ENCODE measurements around the gene SORBS1. TPM values are rescaled to one million over a fixed set of nuclear protein-coding genes. Genes with fewer than 3 reads are reported as not detected.
A peak's percentile ranks its signal among the peaks of the same experiment; 100 is the strongest.

Gene SORBS1
- total and polyA plus RNA-seq, 2 of the 13 experiments (the other 11 are each of a cell fraction or from before 2014, with no cell fraction given), result 16.8 to 39.8 TPM

DNA sequence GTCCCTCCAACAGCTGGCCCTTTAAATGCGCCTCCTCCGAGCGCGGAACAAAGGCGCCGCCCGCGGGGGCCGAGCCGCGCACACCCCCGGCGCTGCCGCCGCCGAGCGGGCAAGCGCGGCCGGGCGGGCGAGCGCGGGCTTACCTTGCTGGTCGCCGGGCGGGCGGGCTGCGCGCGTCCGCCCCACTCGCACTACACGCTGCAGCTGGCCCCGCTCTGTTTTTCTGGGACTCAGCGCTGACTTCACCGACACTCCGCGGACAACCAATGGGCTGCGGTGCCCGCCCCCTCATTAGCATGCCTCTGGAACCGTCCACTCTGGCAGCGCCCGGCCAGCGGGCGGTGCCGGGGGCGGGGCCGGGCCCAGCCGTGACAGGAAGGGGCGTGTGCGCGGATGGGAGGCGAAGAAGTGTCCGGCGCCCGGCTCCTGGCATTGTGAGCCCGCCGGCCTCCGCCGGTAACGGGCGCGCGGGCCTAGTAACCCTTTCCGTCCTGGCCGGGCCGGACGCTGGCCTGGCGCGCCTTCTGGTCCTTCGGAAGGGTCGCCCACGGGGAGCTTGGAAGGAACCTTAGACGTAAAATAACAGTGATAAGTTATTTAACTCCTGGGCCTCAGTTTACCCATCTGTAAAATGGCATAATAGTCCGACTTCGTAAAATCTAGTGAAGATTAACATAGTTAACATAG, at the start of gene SORBS1 (continued):
- TF ChIP-seq, protein P1, sequence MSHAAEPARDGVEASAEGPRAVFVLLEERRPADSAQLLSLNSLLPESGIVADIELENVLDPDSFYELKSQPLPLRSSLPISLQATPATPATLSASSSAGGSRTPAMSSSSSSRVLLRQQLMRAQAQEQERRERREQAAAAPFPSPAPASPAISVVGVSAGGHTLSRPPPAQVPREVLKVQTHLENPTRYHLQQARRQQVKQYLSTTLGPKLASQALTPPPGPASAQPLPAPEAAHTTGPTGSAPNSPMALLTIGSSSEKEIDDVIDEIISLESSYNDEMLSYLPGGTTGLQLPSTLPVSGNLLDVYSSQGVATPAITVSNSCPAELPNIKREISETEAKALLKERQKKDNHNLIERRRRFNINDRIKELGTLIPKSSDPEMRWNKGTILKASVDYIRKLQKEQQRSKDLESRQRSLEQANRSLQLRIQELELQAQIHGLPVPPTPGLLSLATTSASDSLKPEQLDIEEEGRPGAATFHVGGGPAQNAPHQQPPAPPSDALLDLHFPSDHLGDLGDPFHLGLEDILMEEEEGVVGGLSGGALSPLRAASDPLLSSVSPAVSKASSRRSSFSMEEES (CRISPR knock-in tag; IDR thresholded peaks at IDR 0.05), result no peak
- no peak for TF ChIP-seq ZNF564 (CRISPR knock-in tag; IDR thresholded peaks at IDR 0.05)
- TF ChIP-seq YEATS4 (CRISPR knock-in tag; IDR thresholded peaks at IDR 0.05; ENCODE audit: borderline replicate concordance), result 0 out of 2 replicates have a peak, but pooled peaks have one; percentile 50
- TF ChIP-seq ELF1 (CRISPR knock-in tag; IDR thresholded peaks at IDR 0.05), result peak; percentile 49
- 0 out of 2 replicates have a peak, but pooled peaks have one; percentile 57 for TF ChIP-seq ZNF776 (CRISPR knock-in tag; IDR thresholded peaks at IDR 0.05)
- TF ChIP-seq, protein P2, sequence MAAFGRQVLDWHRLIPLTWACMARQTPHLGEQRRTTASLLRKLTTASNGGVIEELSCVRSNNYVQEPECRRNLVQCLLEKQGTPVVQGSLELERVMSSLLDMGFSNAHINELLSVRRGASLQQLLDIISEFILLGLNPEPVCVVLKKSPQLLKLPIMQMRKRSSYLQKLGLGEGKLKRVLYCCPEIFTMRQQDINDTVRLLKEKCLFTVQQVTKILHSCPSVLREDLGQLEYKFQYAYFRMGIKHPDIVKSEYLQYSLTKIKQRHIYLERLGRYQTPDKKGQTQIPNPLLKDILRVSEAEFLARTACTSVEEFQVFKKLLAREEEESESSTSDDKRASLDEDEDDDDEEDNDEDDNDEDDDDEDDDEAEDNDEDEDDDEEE (CRISPR knock-in tag; IDR thresholded peaks at IDR 0.05), result no peak
- peak; percentile 83; the same call in 1 of the 2 replicates for TF ChIP-seq ZMYM2 (CRISPR knock-in tag; IDR thresholded peaks at IDR 0.05)
- peak; percentile 72 for TF ChIP-seq HNRNPLL (IDR thresholded peaks at IDR 0.05; ENCODE audit: low read depth, low read length, poor library complexity, severe bottlenecking)
- TF ChIP-seq SIX4 (CRISPR knock-in tag; IDR thresholded peaks at IDR 0.05), result no peak
- TF ChIP-seq ARNT (IDR thresholded peaks at IDR 0.05), result no peak
- no peak for TF ChIP-seq PTBP1 (IDR thresholded peaks at IDR 0.05; ENCODE audit: low read depth, low read length, poor library complexity, severe bottlenecking)
- TF ChIP-seq, protein P3, sequence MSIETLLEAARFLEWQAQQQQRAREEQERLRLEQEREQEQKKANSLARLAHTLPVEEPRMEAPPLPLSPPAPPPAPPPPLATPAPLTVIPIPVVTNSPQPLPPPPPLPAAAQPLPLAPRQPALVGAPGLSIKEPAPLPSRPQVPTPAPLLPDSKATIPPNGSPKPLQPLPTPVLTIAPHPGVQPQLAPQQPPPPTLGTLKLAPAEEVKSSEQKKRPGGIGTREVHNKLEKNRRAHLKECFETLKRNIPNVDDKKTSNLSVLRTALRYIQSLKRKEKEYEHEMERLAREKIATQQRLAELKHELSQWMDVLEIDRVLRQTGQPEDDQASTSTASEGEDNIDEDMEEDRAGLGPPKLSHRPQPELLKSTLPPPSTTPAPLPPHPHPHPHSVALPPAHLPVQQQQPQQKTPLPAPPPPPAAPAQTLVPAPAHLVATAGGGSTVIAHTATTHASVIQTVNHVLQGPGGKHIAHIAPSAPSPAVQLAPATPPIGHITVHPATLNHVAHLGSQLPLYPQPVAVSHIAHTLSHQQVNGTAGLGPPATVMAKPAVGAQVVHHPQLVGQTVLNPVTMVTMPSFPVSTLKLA (IDR thresholded peaks at IDR 0.05), result peak; percentile 53
- TF ChIP-seq ZNF670 (CRISPR knock-in tag; IDR thresholded peaks at IDR 0.05; ENCODE audit: borderline replicate concordance), result 0 out of 2 replicates have a peak, but pooled peaks have one; percentile 69
- no peak for TF ChIP-seq SETDB1 (CRISPR knock-in tag; IDR thresholded peaks at IDR 0.05; ENCODE audit: borderline replicate concordance)
- TF ChIP-seq SMAD1 (CRISPR knock-in tag; IDR thresholded peaks at IDR 0.05; ENCODE audit: borderline replicate concordance, low read depth), result no peak
- no peak; the same call in 1 of the 2 replicates for TF ChIP-seq SAFB2 (CRISPR knock-in tag; IDR thresholded peaks at IDR 0.05; ENCODE audit: borderline replicate concordance, low read depth)
- peak; percentile 50; the same call in 1 of the 2 replicates for TF ChIP-seq ZBTB7B (CRISPR knock-in tag; IDR thresholded peaks at IDR 0.05)
- TF ChIP-seq, protein P4, sequence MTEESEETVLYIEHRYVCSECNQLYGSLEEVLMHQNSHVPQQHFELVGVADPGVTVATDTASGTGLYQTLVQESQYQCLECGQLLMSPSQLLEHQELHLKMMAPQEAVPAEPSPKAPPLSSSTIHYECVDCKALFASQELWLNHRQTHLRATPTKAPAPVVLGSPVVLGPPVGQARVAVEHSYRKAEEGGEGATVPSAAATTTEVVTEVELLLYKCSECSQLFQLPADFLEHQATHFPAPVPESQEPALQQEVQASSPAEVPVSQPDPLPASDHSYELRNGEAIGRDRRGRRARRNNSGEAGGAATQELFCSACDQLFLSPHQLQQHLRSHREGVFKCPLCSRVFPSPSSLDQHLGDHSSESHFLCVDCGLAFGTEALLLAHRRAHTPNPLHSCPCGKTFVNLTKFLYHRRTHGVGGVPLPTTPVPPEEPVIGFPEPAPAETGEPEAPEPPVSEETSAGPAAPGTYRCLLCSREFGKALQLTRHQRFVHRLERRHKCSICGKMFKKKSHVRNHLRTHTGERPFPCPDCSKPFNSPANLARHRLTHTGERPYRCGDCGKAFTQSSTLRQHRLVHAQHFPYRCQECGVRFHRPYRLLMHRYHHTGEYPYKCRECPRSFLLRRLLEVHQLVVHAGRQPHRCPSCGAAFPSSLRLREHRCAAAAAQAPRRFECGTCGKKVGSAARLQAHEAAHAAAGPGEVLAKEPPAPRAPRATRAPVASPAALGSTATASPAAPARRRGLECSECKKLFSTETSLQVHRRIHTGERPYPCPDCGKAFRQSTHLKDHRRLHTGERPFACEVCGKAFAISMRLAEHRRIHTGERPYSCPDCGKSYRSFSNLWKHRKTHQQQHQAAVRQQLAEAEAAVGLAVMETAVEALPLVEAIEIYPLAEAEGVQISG (CRISPR knock-in tag; IDR thresholded peaks at IDR 0.05), result no peak; the same call in 1 of the 2 replicates
- TF ChIP-seq ZNF256 (CRISPR knock-in tag; conservative IDR thresholded peaks at IDR 0.05), result no peak
- no peak for TF ChIP-seq ZNF430 (CRISPR knock-in tag; IDR thresholded peaks at IDR 0.05)
- peak; percentile 79 for TF ChIP-seq SNAPC2 (CRISPR knock-in tag; IDR thresholded peaks at IDR 0.05)
- TF ChIP-seq HOXA7 (CRISPR knock-in tag; IDR thresholded peaks at IDR 0.05), result no peak
